Stimulated activated CD4-positive, alpha-beta T cell treated with anti-CD3 and anti-CD28 coated beads, Interleukin-1b, Interleukin-23, amount 100 ng/mL, for 48 hours (primary cell): Measurements from ENCODE around the gene SGMS1.

Source experiments
- DNase-seq: peaks from one replicate; pipeline ENCODE4 v3.0.0-alpha.2; 2020

The SGMS1 gene

GRCh38 chr10:50318129-50318528 lies 305.6 kb downstream of the SGMS1 start:
- no peak for DNase-seq

GRCh38 chr10:50316695-50317648 lies 306.8 kb downstream of the SGMS1 start:
- DNase-seq = no peak

GRCh38 chr10:50316174-50316573 lies 307.6 kb downstream of the SGMS1 start:
- DNase-seq = no peak

- no peak for DNase-seq
These were observed 308.3 kb downstream of the SGMS1 start for GRCh38 chr10:50315424-50315823.

GRCh38 chr10:50314169-50315071 lies 309.3 kb downstream of the SGMS1 start:
- no peak for DNase-seq

- DNase-seq = no peak
These were observed 311.0 kb downstream of the SGMS1 start for GRCh38 chr10:50312464-50313437.

GRCh38 chr10:50310560-50311174 lies 313.1 kb downstream of the SGMS1 start:
- peak; percentile 35 for DNase-seq

- no peak for DNase-seq
These were observed 314.4 kb downstream of the SGMS1 start for GRCh38 chr10:50309342-50309741.

- no peak for DNase-seq
These were observed 319.1 kb downstream of the SGMS1 start for GRCh38 chr10:50304660-50305059.

GRCh38 chr10:50299948-50300669 lies 323.6 kb downstream of the SGMS1 start:
- DNase-seq = no peak

GRCh38 chr10:50295367-50295766 lies 328.4 kb downstream of the SGMS1 start:
- DNase-seq = no peak

- DNase-seq = no peak
These were observed 329.2 kb downstream of the SGMS1 start for GRCh38 chr10:50294582-50294981.

GRCh38 chr10:50293513-50294313 lies 330.0 kb downstream of the SGMS1 start:
- DNase-seq = no peak

- no peak for DNase-seq
These were observed 332.4 kb downstream of the SGMS1 start for GRCh38 chr10:50291261-50291850.

- DNase-seq = no peak
These were observed 334.6 kb downstream of the SGMS1 start for GRCh38 chr10:50289196-50289595.

GRCh38 chr10:50286996-50287803 lies 336.6 kb downstream of the SGMS1 start:
- DNase-seq = no peak

GRCh38 chr10:50286517-50286916 lies 337.2 kb downstream of the SGMS1 start:
- no peak for DNase-seq

- DNase-seq = no peak
These were observed 341.7 kb downstream of the SGMS1 start for GRCh38 chr10:50281967-50282522.
